ENCODE data around the gene SRGN.
"Not testable (repeated sequence)": the region's sequence is repeated elsewhere in the genome, so short reads cannot be mapped to it uniquely, and the experiment has no call there.

Gene SRGN, protein sequence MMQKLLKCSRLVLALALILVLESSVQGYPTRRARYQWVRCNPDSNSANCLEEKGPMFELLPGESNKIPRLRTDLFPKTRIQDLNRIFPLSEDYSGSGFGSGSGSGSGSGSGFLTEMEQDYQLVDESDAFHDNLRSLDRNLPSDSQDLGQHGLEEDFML

DNA sequence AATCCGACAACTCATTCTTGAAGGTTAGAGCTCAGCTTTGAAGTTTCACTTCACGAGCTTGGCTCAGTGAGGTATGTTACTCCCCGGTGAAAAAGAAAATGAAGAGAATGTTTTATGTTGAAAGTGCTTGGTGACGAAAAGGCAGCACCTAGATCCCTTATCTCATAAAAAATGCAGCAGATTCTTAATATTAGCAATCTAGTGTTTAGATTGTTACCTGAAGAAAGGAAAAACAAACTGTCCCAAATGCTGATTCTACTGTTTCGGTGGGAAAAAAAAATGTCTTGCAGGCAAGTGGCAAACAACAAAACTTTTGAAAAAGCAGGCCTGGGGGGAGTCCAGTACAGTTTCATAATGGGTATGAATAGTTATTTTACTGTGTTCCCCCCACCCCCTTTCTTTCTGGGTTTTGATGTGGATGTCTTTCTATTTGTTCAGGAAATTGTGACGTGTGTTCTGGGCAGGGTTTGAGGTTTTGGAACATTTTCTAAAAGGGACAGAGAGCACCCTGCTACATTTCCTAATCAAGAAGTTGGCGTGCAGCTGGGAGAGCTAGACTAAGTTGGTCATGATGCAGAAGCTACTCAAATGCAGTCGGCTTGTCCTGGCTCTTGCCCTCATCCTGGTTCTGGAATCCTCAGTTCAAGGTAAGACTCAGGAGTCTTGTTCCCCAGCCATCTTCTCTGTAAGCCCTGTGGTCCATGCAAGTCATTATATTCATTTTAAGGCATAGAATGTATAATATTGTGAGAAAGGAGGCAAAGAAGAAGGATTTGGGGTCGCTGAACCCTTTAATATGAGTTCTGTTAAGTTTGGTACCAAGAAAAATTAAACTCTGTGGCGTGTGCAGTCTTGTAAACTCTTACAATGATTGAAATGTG is at the start of gene SRGN:
TSS of gene SRGN (plus strand) at position 514 of the 881 bp plus-strand sequence. CDS start at position 569, 55 bp downstream.
- DNase-seq, result no peak

- not testable (repeated sequence) for DNase-seq
Observed at GRCh38 chr10:69040904-69041303, 47.0 kb upstream of the SRGN start.

DNA sequence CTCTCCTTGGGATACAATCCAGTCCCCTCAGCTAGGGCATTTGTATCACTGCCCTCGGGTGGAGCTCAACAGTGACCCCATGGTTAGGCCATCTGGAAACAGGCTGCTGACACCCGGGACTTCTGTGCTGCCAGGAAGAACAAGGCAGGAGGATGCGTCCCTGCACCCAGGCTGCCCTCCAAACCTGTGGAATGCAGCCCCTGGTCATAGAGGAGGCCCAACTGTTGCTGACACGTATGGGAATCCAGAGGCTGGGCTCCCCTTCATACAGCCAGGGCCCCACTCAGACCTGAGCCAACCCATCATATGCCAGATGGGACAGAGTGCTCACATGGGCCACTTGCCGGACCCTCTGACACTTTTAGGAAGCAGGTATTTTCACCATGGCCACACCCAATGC is 45.5 kb upstream of the SRGN start:
- DNase-seq, result no peak

- no peak for DNase-seq
Observed at GRCh38 chr10:69042838-69043237, 45.1 kb upstream of the SRGN start.

DNA sequence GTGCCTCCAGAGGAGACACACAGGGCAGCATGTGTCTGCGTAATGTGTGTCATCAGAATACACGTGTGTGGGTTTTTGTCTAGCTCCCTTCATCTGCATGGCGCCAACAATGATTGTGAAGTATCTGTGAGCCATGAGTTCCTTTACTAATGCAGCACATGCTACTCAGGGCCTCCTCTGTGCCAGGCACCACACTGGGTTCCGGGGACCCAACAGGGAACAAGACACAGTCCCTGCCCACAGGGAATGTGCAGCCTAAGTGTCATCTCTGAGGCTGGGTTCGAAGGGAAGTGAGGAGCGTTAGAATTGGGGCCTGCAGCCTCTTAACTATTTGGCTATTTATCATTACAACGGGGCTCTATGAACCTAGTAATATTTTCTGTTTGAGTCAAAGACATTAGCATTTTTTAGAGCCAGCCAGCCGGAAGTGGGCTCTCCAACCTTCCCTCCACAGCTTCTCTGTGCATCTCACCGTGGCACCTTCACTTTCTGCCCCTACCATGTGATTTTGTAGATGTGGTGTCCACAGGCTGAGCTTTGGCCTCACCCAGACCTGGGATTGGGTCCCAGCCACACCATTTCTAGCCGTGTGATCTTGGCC is 43.9 kb upstream of the SRGN start:
- DNase-seq, result no peak

DNA sequence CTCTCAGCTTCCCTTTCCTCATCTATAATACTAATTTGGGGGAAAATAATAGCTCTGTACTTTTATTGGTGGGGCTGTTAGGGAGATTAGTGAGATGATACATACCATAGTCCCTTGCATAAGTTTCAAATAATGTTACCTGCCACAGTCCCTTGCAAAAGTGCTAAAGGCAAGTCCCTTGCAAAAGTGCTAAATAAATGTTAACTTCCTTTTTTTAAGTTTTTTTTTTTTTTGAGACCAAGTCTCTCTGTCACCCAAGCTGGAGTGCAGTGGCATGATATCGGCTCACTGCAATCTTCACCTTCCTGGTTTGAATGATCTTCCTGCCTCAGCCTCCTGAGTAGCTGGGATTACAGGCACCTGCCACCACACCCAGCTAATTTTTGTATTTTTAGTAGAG is 43.4 kb upstream of the SRGN start:
- no peak for DNase-seq

- DNase-seq, result no peak
Observed at GRCh38 chr10:69045441-69046300, 42.2 kb upstream of the SRGN start.

- no peak for DNase-seq
Observed at GRCh38 chr10:69047111-69047832, 40.6 kb upstream of the SRGN start.

GRCh38 chr10:69048103-69048502 is 39.8 kb upstream of the SRGN start:
- DNase-seq, result no peak

DNA sequence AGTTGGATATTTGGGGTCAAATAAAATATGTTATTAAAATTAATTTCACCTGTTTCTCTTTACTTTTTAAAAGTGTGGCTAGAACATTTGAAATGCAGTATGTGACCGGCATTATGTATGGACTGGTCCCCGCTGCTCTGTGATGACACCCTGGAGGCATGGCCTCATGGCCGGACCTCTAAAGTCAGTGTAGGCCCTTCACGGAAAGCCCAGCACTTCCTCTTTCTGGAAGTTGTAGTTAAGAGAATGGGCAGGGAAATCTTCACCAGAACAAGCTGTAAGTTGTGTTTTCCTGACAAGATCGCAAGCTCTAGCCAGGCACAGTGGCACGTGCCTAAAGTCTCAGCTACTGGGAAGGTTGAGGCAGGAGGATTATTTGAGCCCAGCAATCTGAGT is 38.3 kb upstream of the SRGN start:
- no peak for DNase-seq

DNA sequence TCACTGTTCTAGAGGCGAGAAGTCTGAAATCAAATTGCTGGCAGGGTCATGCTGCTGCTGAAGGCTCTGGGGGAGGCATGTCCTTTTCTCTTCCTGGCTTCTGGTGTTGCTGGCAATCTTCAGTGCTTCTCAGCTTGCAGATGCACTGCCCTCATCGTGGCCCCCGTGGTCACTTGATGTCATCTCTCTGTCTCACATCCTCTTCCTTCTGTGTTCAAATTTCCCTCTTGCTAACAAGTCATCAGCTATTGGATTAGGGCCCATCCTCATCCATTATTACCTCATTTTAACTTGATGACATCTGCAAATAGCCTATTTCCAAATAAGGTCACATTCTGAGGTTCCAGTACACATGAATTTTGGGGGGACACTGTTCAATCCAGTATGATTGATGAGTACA is 36.6 kb upstream of the SRGN start:
- DNase-seq, result no peak

DNA sequence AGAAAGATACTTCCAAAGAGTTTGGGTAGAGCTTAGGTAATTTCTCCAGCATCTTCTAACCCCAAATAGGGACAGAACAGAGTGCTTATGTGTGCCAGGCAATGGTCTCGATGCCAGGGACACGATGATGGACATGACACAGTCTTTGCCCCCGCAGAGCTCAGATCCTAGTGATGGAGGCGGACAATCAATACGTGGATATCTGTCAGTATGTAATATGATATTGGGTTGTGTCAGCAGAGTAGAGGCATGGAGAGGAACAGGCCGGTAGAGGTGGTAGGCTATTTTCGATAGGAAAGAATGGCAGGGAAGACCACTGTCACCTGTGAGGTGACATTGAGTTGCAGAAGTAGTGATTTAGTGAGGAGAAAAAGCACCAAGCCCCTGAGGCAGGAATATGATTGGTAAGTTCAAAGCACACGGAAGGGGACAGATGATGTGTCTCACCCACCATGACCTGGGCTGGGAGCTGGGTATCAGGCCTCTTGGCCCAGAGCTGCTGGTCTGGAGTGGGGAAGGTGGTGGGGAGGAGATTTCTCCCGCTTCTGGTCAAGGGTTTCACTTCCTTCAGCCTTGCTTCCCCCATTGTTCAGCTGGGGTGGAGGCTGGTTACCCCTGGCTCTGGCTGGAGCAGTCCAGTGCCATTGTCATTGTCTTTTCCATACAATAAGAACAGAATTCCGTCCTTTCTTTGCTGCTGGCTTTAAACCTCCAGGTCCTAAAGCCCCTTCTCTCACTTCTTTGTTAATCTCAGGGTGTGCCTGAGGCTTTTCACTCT is 36.0 kb upstream of the SRGN start:
- no peak for DNase-seq

GRCh38 chr10:69052736-69053135 is 35.2 kb upstream of the SRGN start:
- no peak for DNase-seq

DNA sequence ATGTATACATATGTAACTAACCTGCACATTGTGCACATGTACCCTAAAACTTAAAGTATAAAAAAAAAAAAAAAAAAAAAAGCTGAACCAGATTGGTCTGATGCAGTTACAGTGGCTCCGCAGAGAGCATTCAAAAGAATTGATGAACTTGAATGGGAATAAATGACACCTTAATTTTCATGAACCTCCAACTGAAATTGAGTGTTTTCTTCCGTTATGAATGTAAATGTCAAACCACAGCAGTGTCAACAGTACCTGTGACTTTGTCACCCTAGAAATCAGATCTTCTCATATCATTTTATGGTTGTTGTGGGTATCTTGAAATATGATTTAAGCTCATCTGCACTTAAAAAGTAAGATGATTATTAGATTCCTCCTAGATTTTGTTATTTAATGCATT is 32.7 kb upstream of the SRGN start:
- no peak for DNase-seq

GRCh38 chr10:69056129-69056528 is 31.8 kb upstream of the SRGN start:
- DNase-seq, result no peak

DNA sequence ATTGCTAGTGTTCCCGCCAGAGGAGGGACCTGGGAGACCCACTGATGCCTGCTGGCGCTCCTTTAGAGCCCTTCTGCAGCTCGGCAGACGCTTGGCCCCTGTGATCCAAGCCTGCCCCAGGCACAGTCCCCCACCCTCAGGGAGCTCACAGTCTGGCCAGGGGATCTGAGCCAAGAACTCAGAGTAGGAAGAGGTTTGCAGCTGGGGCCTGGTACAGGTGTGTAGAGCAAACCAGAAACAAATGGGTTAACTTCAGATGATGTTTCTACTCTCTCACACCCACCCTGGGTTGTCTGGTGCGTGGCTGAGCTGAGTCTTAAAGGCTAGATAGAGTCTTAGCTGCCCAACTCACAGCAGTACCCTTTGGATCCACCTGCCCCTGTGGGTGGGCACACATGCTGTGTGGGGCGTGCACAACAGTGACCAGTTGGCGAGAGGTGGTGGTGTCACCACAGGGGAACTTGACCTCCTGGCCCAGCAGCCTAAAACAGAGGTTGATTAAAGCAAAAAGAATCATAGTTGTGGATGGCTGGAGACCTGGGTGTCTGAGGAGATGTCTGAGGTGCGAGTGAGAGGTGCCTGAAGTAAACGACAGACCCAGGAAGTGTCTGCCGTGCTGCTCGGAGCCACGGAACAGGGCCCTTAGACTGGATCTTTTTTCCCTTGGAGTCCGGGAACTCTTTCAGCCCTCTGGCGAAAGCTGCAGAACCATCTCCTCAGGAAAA is 31.2 kb upstream of the SRGN start:
- DNase-seq, result no peak

DNA sequence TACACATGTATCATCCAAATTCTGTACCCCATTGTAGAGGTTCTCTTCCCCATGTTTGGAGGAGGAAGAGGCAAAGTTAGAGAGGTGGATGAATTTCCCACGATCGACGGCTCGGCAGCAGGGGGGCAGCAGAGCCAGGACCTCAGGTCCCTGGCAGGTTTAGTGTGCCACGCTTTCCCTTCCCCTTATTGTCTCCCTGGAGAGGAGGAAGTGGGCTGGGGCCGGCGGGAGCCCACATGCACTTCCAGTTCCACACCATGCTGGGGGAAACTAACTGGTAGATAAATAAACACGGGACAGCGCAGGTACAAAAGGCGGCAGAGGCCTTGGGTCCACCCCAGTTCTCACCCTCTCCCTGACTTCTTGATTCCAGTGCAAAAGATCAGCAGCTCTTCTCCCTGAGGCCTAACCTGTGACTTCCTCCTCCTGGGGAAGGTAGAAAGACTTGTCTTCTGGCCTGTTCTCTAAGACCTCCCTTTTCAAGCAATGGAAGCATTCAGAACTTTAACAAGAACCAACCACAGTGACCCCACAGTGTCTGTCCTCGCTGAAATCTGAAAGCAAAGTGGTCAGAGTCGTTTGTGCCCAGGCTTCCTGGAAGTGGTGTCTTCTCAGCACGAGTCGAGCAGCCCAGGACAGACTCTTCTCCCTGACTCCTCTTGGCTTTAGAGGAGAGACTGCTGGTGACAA is 30.5 kb upstream of the SRGN start:
- DNase-seq, result no peak

DNA sequence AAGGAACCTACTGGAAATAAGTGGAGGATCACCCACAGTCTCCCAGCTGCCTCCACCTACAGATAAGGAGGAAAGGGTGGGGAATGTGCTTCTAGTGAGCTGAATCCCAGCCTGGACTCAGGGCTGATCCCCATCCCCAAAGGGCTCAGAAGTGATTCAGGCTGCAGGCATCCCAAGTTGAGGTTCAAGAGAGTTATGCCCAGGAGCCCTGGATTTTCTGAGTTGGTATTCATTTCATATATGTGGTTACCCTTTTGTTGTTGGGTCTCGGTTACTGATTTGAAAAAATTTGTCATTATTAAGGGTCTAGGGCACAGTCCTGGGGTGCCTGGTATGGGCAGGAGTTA is 30.0 kb upstream of the SRGN start:
- no peak for DNase-seq

- no peak for DNase-seq
Observed at GRCh38 chr10:69060127-69060798, 27.6 kb upstream of the SRGN start.

All from NCI-H524 treated with DMSO at 0.1 percent for 48 hours (cell line).